Right atrium auricular region (tissue), 2 donors: ENCODE data around the gene RHAG. TPM values are rescaled to one million over a fixed set of nuclear protein-coding genes. Genes with fewer than 3 reads are reported as not detected.

Experiments used
- DNase-seq: peaks from one replicate; pipeline ENCODE4 v3.0.0-alpha.2; 2019; ENCODE audit warnings: low spot score
- H3K27ac ChIP-seq, 2 donors: fragments of 200-600 bp; sonication (generic); 1 replicate in 1 of 2; 2 replicates in 1 of 2; pipeline ENCODE4 v1.5.1; 2016 to 2019
- H3K27me3 ChIP-seq, 2 donors: fragments of 200-600 bp; sonication (generic); one replicate each; pipeline versions ENCODE4 v1.5.1 to v1.6.0; 2017 to 2019
- H3K36me3 ChIP-seq: fragments of 200-600 bp; sonication (generic); one replicate; pipeline ENCODE4 v1.5.1; 2016
- H3K4me1 ChIP-seq, 2 donors: fragments of 200-600 bp; sonication (generic); one replicate each; pipeline versions ENCODE4 v1.5.1 to v1.6.0; 2017 to 2019
- H3K4me3 ChIP-seq, 2 donors: fragments of 200-600 bp; sonication (generic); 1 replicate in 1 of 2; 2 replicates in 1 of 2; pipeline ENCODE4 v1.5.1; 2017 to 2019; ENCODE audit warnings: mild to moderate bottlenecking in 1 of 2, moderate library complexity in 1 of 2
- H3K9me3 ChIP-seq, 2 donors: fragments of 200-600 bp; sonication (generic); one replicate each; pipeline ENCODE4 v1.5.1; 2019
- CTCF ChIP-seq, 2 donors: fragments of 200-600 bp; sonication (generic); IDR thresholded peaks; one replicate each; pipeline ENCODE4 v1.5.1; 2019; ENCODE audit warnings: antibody characterized with exemption in 2 of 2
- total RNA-seq, 2 donors: library from RNA; depleted of rRNA; stranded (reverse); fragments of >200 nt; gene quantifications; one replicate each; pipeline ENCODE4 v1.1.0, GENCODE V29; 2016

The RHAG gene
- total RNA-seq, 2 donors from 2014 or later: 1.3 to 2.0 TPM

DNA sequence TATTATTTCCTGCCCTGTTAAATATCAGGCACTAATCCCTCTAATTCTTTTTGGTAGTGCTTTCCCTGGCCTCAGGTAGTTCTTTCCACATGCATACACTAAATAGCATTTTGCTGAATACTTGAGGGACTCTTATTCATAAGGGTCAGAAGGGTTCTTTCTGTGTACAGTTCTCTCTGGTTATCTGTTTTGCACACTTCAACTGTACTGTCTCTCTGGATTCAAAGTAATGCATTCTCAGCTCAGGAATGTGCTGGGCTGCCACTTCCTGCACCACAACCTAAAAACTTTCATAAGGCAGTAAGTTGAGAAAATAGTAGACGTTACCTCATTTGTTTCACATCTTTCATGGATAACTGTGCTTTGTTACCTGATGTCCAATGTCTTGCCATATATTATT lies 54.1 kb downstream of the RHAG start:
- Histone ChIP-seq H3K9me3 (no peaks in the 10 kb centered on the region), H3K36me3 (no peaks in the 10 kb centered on the region), H3K27me3 (no peaks in the 10 kb centered on the region), H3K4me1 (no peaks in the 10 kb centered on the region), H3K4me3 (no peak overlapping the region), H3K27ac (no peak overlapping the region)
- TF ChIP-seq CTCF (IDR thresholded peaks at IDR 0.05): no peak
- DNase-seq: no peak

GRCh38 chr6:49579649-49580048 lies 57.0 kb downstream of the RHAG start:
- Histone ChIP-seq H3K27ac (no peak overlapping the region), H3K36me3 (no peaks in the 10 kb centered on the region), H3K9me3 (no peaks in the 10 kb centered on the region), H3K4me1 (no peaks in the 10 kb centered on the region), H3K27me3 (no peaks in the 10 kb centered on the region), H3K4me3 (no peak overlapping the region)
- no peak for DNase-seq
- no peak for TF ChIP-seq CTCF (IDR thresholded peaks at IDR 0.05)

- Histone ChIP-seq H3K9me3 (no peaks in the 10 kb centered on the region), H3K4me3 (no peak overlapping the region), H3K4me1 (no peaks in the 10 kb centered on the region), H3K36me3 (no peaks in the 10 kb centered on the region), H3K27me3 (no peaks in the 10 kb centered on the region), H3K27ac (no peak overlapping the region)
- TF ChIP-seq CTCF (IDR thresholded peaks at IDR 0.05): no peak
- DNase-seq: no peak
Measured at GRCh38 chr6:49576618-49577017, 60.0 kb downstream of the RHAG start.

GRCh38 chr6:49570474-49571079 lies 66.1 kb downstream of the RHAG start:
- H3K4me1 ChIP-seq: no peaks in the 10 kb centered on the region
- TF ChIP-seq CTCF (IDR thresholded peaks at IDR 0.05): no peak
- H3K9me3 ChIP-seq: no peaks in the 10 kb centered on the region
- no peaks in the 10 kb centered on the region for H3K36me3 ChIP-seq
- DNase-seq: no peak
- H3K27me3 ChIP-seq: no peaks in the 10 kb centered on the region
- no peak overlapping the region for H3K4me3 ChIP-seq
- no peak overlapping the region for H3K27ac ChIP-seq

DNA sequence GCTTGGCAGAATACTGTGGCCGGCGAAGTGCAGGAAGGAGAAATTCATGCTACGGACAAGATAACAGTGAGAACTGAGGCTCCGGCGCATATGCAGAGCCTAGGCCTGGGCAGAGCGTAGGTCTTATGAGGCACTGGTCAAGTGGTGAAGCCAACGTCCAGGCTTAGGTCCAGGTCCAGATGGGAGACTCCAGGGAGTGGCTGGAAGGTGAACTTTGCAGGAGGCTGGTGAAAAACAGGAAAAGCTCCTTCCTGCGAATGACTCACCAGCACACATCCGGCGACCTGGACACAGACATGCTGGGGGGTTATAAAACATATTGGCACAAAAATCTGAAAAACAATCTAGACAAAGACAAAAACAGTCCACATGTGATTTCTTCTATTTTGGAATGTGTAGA lies 70.8 kb downstream of the RHAG start:
- H3K36me3 ChIP-seq: no peaks in the 10 kb centered on the region
- DNase-seq: no peak

More for the DNA sequence above, 70.8 kb downstream of the RHAG start:
- Histone ChIP-seq H3K4me1 (no peaks in the 10 kb centered on the region), H3K27ac (no peak overlapping the region), H3K27me3 (no peaks in the 10 kb centered on the region), H3K4me3 (no peak overlapping the region), H3K9me3 (peaks cover 0 to 12% of the 10 kb centered on the region in 2 donors)
- no peak for TF ChIP-seq CTCF (IDR thresholded peaks at IDR 0.05)
